PC-3 (cell line): ENCODE measurements around the gene PSME2. TPM values are rescaled to one million over a fixed set of nuclear protein-coding genes. Genes with fewer than 3 reads are reported as not detected.

Experiments used
- ATAC-seq: fragments of 200-7000 bp; cut with Tn5 transposase; 2 replicates; pipeline ENCODE4 v1.9.1; 2020; ENCODE audit warnings: mild to moderate bottlenecking, moderate library complexity
- BruUV-seq: library from RNA; stranded (reverse); fragments of 400-500 nt; replicated peaks from 2 replicates; lab custom pipeline; 2021; lab: Mats Ljungman, UMichigan
- CTCF ChIA-PET: fragments of 300-600 bp; sonication (Branson Sonifier 250); formaldehyde crosslinking; loops from one replicate; lab custom pipeline; 2022; ENCODE audit warnings: antibody characterized with exemption; lab: Charles Lee
- POLR2A ChIA-PET: fragments of 300-600 bp; sonication (Branson Sonifier 250); formaldehyde crosslinking; loops from one replicate; lab custom pipeline; 2022; ENCODE audit warnings: antibody characterized with exemption; ENCODE audit not compliant: unreplicated experiment; lab: Charles Lee
- DNase-seq: peaks from one replicate; pipeline ENCODE4 v3.0.0-alpha.2; 2015
- H2AFZ ChIP-seq: fragments of 300-600 bp; sonication (generic); 2 replicates; pipeline ENCODE4 v1.6.0; 2016; ENCODE audit warnings: antibody characterized with exemption, low read length
- H3F3A ChIP-seq: fragments of 300-600 bp; sonication (generic); one replicate; pipeline ENCODE4 v1.6.0; 2017; ENCODE audit warnings: antibody characterized with exemption, low read length, control low read depth, mild to moderate bottlenecking; ENCODE audit not compliant: unreplicated experiment
- H3K27ac ChIP-seq: fragments of 300-600 bp; sonication (generic); 2 replicates; pipeline ENCODE4 v1.5.1; 2016; ENCODE audit warnings: mild to moderate bottlenecking, low read length
- H3K27me3 ChIP-seq: fragments of 300-600 bp; sonication (generic); 2 replicates; pipeline ENCODE4 v1.6.1; 2016; ENCODE audit warnings: low read length, mixed read lengths
- H3K36me3 ChIP-seq: fragments of 300-600 bp; sonication (generic); 2 replicates; pipeline ENCODE4 v1.6.1; 2016; ENCODE audit warnings: low read depth, mixed run types, low read length, mixed read lengths
- H3K4me1 ChIP-seq: fragments of 300-600 bp; sonication (generic); 2 replicates; pipeline ENCODE4 v1.5.1; 2016; ENCODE audit warnings: low read length; ENCODE audit not compliant: insufficient read depth
- H3K4me2 ChIP-seq: fragments of 300-600 bp; sonication (generic); 2 replicates; pipeline ENCODE4 v1.6.0; 2016; ENCODE audit warnings: low read length
- H3K4me3 ChIP-seq: fragments of 300-600 bp; sonication (generic); 2 replicates; pipeline ENCODE4 v1.5.1; 2016; ENCODE audit warnings: mild to moderate bottlenecking, low read length, mixed read lengths
- H3K79me2 ChIP-seq: fragments of 300-600 bp; sonication (generic); 2 replicates; pipeline ENCODE4 v1.6.1; 2017; ENCODE audit warnings: low read length, mixed read lengths
- H3K9ac ChIP-seq: fragments of 300-600 bp; sonication (generic); 2 replicates; pipeline ENCODE4 v1.6.0; 2016; ENCODE audit warnings: mild to moderate bottlenecking, low read length
- H3K9me2 ChIP-seq: fragments of 300-600 bp; sonication (generic); replicated peaks from 2 replicates; pipeline ENCODE4 v1.6.1; 2016; ENCODE audit warnings: mixed run types, low read length, mixed read lengths
- H3K9me3 ChIP-seq: fragments of 300-600 bp; sonication (generic); 2 replicates; pipeline ENCODE4 v1.6.1; 2016; ENCODE audit warnings: low read length, mixed read lengths
- H4K20me1 ChIP-seq: fragments of 300-600 bp; sonication (generic); 2 replicates; pipeline ENCODE4 v1.6.1; 2016; ENCODE audit warnings: low read length, mixed read lengths
- CTCF ChIP-seq: fragments of 300-600 bp; sonication (generic); conservative IDR thresholded peaks from 2 replicates; pipeline ENCODE4 v1.5.1; 2017; ENCODE audit warnings: antibody characterized with exemption, low read depth, mild to moderate bottlenecking, low read length
- EZH2 ChIP-seq: fragments of 300-600 bp; sonication (generic); IDR thresholded peaks from one replicate; pipeline ENCODE4 v1.6.1; 2017; ENCODE audit warnings: antibody characterized with exemption, mild to moderate bottlenecking, low read length; ENCODE audit not compliant: unreplicated experiment
- EZH2phosphoT487 ChIP-seq: fragments of 300-600 bp; sonication (generic); IDR thresholded peaks from 2 replicates; pipeline ENCODE4 v1.6.1; 2018; ENCODE audit warnings: mild to moderate bottlenecking, antibody characterized with exemption, low read length, borderline replicate concordance
- intact Hi-C: fragments of 100-400 bp; cut with micrococcal nuclease; formaldehyde crosslinking; loops from 2 replicates; pipeline ENCODE4 v1.9.0; 2023
- total RNA-seq: library from RNA; depleted of rRNA; stranded (reverse); fragments of >200 nt; gene quantifications from 2 replicates; pipeline ENCODE4 v1.2.3, GENCODE V29; 2014

Gene PSME2
- total RNA-seq, 1 experiment from 2014 or later, result 297 TPM

GRCh38 chr14:24138396-24139271 lies 7.8 kb downstream of the PSME2 start:
- Histone ChIP-seq H3K4me1 (peaks cover 26% of the 10 kb centered on the region), H3K9ac (no peak overlapping the region), H3F3A (no peaks in the 10 kb centered on the region), H3K4me3 (no peak overlapping the region), H3K4me2 (0 out of 2 replicates have a peak overlapping the region, but pooled peaks have one; percentile 92), H4K20me1 (no peaks in the 10 kb centered on the region), H3K9me3 (no peaks in the 10 kb centered on the region), H2AFZ (no peak overlapping the region), H3K9me2 (no peaks in the 10 kb centered on the region), H3K79me2 (peaks cover 38% of the 10 kb centered on the region), H3K27ac (no peak overlapping the region), H3K36me3 (peaks cover 17% of the 10 kb centered on the region; the same call in 1 of the 2 replicates), H3K27me3 (no peaks in the 10 kb centered on the region)
- CTCF ChIA-PET, result no interaction called here
- POLR2A ChIA-PET, result no interaction called here
- TF ChIP-seq EZH2 (no peak), EZH2phosphoT487 (no peak), CTCF (no peak)
- no peak for ATAC-seq
- intact Hi-C loops, result no loop called here
- no peak for DNase-seq
- BruUV-seq, result no TSS peak

GRCh38 chr14:24137529-24138395 lies 8.6 kb downstream of the PSME2 start:
- Histone ChIP-seq H3K36me3 (peaks cover 17% of the 10 kb centered on the region; the same call in 1 of the 2 replicates), H3K9me2 (no peaks in the 10 kb centered on the region), H3K4me2 (no peak overlapping the region; the same call in 1 of the 2 replicates), H3K4me3 (no peak overlapping the region), H3K9ac (no peak overlapping the region), H4K20me1 (no peaks in the 10 kb centered on the region), H3K9me3 (no peaks in the 10 kb centered on the region), H3K79me2 (peaks cover 38% of the 10 kb centered on the region), H3K27ac (no peak overlapping the region), H3K27me3 (no peaks in the 10 kb centered on the region), H3K4me1 (peaks cover 26% of the 10 kb centered on the region), H3F3A (no peaks in the 10 kb centered on the region), H2AFZ (no peak overlapping the region)
- ChIA-PET CTCF (no interaction called here), POLR2A (interaction anchor here (2.0 kb wide), 1 partner anchor 23 kb away, joined by 14 read pairs; the partner anchor contains the start of genes DCAF11 and NRL)
- BruUV-seq, result TSS peak; percentile 21
- no peak for TF ChIP-seq EZH2
- TF ChIP-seq EZH2phosphoT487, result no peak
- no peak for TF ChIP-seq CTCF
- ATAC-seq (no peak), DNase-seq (no peak)
- intact Hi-C loops, result no loop called here
